ENCODE results near the gene NDE1.
"Not testable (repeated sequence)": the region's sequence is repeated elsewhere in the genome, so short reads cannot be mapped to it uniquely, and the experiment has no call there.

The NDE1 gene

GRCh38 chr16:15658149-15658548 lies 8.1 kb downstream of the NDE1 start:
- no peak for TF ChIP-seq CTCF (IDR thresholded peaks at IDR 0.05; ENCODE audit: low read depth, low read length)
- peaks cover 3% of the 10 kb centered on the region; the same call in 1 of the 2 replicates for H3K36me3 ChIP-seq
- no peaks in the 10 kb centered on the region for H3K27me3 ChIP-seq
- no peaks in the 10 kb centered on the region for H3K4me1 ChIP-seq
- DNase-seq: no peak
- no peak overlapping the region for H3K4me3 ChIP-seq (ENCODE audit: low read depth, low read length)
- no peaks in the 10 kb centered on the region for H3K9me3 ChIP-seq

- H3K4me3 ChIP-seq (ENCODE audit: low read depth, low read length): no peak overlapping the region
- no peak for DNase-seq
- H3K36me3 ChIP-seq: peaks cover 3% of the 10 kb centered on the region; the same call in 1 of the 2 replicates
- no peaks in the 10 kb centered on the region for H3K4me1 ChIP-seq
- H3K27me3 ChIP-seq: no peaks in the 10 kb centered on the region
- no peak for TF ChIP-seq CTCF (IDR thresholded peaks at IDR 0.05; ENCODE audit: low read depth, low read length)
- no peaks in the 10 kb centered on the region for H3K9me3 ChIP-seq
Observed at GRCh38 chr16:15658556-15658955, 8.5 kb downstream of the NDE1 start.

- H3K27me3 ChIP-seq: no peaks in the 10 kb centered on the region
- TF ChIP-seq CTCF (IDR thresholded peaks at IDR 0.05; ENCODE audit: low read depth, low read length): no peak
- H3K9me3 ChIP-seq: no peaks in the 10 kb centered on the region
- H3K4me1 ChIP-seq: no peaks in the 10 kb centered on the region
- peaks cover 4% of the 10 kb centered on the region; the same call in 1 of the 2 replicates for H3K36me3 ChIP-seq
- no peak for DNase-seq
- no peak overlapping the region for H3K4me3 ChIP-seq (ENCODE audit: low read depth, low read length)
Observed at GRCh38 chr16:15660203-15660601, 10.2 kb downstream of the NDE1 start.

- no peaks in the 10 kb centered on the region for H3K27me3 ChIP-seq
- no peak for DNase-seq
- no peaks in the 10 kb centered on the region for H3K9me3 ChIP-seq
- no peaks in the 10 kb centered on the region for H3K4me1 ChIP-seq
- no peak for TF ChIP-seq CTCF (IDR thresholded peaks at IDR 0.05; ENCODE audit: low read depth, low read length)
- H3K36me3 ChIP-seq: peaks cover 38% of the 10 kb centered on the region
- no peak overlapping the region for H3K4me3 ChIP-seq (ENCODE audit: low read depth, low read length)
Observed at GRCh38 chr16:15665107-15665506, 15.1 kb downstream of the NDE1 start.

GRCh38 chr16:15667091-15667742 lies 17.2 kb downstream of the NDE1 start:
- no peaks in the 10 kb centered on the region for H3K4me1 ChIP-seq
- H3K27me3 ChIP-seq: no peaks in the 10 kb centered on the region
- peaks cover 38% of the 10 kb centered on the region for H3K36me3 ChIP-seq
- DNase-seq: no peak
- no peak for TF ChIP-seq CTCF (IDR thresholded peaks at IDR 0.05; ENCODE audit: low read depth, low read length)
- no peak overlapping the region for H3K4me3 ChIP-seq (ENCODE audit: low read depth, low read length)
- no peaks in the 10 kb centered on the region for H3K9me3 ChIP-seq

- no peaks in the 10 kb centered on the region for H3K9me3 ChIP-seq
- no peaks in the 10 kb centered on the region for H3K27me3 ChIP-seq
- no peak overlapping the region for H3K4me3 ChIP-seq (ENCODE audit: low read depth, low read length)
- peaks cover 23% of the 10 kb centered on the region for H3K36me3 ChIP-seq
- no peak for TF ChIP-seq CTCF (IDR thresholded peaks at IDR 0.05; ENCODE audit: low read depth, low read length)
- no peaks in the 10 kb centered on the region for H3K4me1 ChIP-seq
- DNase-seq: no peak
Observed at GRCh38 chr16:15671530-15672117, 21.6 kb downstream of the NDE1 start.

- H3K9me3 ChIP-seq; DNase-seq; H3K4me1 ChIP-seq; H3K27me3 ChIP-seq; H3K4me3 ChIP-seq (ENCODE audit: low read depth, low read length): not testable (repeated sequence)
- H3K36me3 ChIP-seq: peaks cover 20% of the 10 kb centered on the region
Observed at GRCh38 chr16:15672127-15672513, 22.1 kb downstream of the NDE1 start.
